ENCODE measurements around the gene MED12L.

DNA sequence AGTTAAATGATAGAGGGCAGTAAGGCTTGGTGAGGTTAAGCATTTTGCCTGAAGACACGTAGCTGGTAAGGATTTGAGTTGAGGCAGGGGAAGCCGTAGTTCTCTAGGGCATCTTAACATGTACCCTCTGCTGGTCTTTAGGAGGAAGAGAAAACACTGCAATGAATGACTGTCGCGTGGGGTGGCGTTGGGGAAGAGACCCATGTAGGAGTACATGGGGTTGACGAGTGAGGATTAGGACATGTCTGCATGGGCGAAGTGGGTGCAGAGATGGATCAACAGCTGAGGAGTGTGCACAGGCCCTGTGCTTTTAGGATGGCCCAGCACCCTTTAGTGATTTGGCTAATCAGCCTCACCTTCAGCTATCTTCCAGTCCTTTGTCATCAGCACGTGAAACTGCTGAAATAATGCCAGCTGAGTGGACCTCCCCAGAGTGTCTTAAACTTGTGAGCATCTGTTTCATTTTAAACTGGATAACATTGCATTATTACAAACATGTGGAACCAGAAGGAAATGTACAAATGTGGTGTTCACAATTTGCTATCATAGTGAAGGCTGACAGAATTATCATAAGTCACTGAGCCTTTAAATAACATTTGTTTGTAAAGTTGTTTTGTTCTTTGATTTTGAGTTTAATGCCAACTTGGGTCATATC, 177.5 kb downstream of the MED12L start:
- TF ChIP-seq, protein P1, sequence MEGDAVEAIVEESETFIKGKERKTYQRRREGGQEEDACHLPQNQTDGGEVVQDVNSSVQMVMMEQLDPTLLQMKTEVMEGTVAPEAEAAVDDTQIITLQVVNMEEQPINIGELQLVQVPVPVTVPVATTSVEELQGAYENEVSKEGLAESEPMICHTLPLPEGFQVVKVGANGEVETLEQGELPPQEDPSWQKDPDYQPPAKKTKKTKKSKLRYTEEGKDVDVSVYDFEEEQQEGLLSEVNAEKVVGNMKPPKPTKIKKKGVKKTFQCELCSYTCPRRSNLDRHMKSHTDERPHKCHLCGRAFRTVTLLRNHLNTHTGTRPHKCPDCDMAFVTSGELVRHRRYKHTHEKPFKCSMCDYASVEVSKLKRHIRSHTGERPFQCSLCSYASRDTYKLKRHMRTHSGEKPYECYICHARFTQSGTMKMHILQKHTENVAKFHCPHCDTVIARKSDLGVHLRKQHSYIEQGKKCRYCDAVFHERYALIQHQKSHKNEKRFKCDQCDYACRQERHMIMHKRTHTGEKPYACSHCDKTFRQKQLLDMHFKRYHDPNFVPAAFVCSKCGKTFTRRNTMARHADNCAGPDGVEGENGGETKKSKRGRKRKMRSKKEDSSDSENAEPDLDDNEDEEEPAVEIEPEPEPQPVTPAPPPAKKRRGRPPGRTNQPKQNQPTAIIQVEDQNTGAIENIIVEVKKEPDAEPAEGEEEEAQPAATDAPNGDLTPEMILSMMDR (conservative IDR thresholded peaks at IDR 0.05 in 1 of 2, IDR thresholded peaks at IDR 0.05 in 1 of 2; ENCODE audit: low read depth in 1 of 2, low read length in 2 of 2), result no peak
- TF ChIP-seq EZH2 (IDR thresholded peaks at IDR 0.05; ENCODE audit: low read length, missing control alignments), result no peak

Measured in fibroblast of lung (primary cell).